HepG2 (cell line): ENCODE results near the gene EGF. TPM values are rescaled to one million over a fixed set of nuclear protein-coding genes. Genes with fewer than 3 reads are reported as not detected.

Experiments used
- AGO1 ChIP-seq: fragments of 200-400 bp; formaldehyde crosslinking; IDR thresholded peaks from 2 replicates; pipeline ENCODE4 v1.6.1; 2017; ENCODE audit warnings: mild to moderate bottlenecking, low read depth, low read length, moderate library complexity; ENCODE audit not compliant: poor library complexity, severe bottlenecking
- ASH2L ChIP-seq: fragments of 300-600, 200-600 bp; sonication (generic); IDR thresholded peaks from 2 replicates; pipeline ENCODE4 v1.7.0; 2017; ENCODE audit warnings: low read depth, mild to moderate bottlenecking, moderate library complexity, mixed read lengths, low read length; ENCODE audit not compliant: insufficient read length
- FOXP4 ChIP-seq: sonication (generic); formaldehyde crosslinking; IDR thresholded peaks from 2 replicates; pipeline ENCODE4 v1.4.0; 2020; ENCODE audit warnings: missing genetic modification reagents
- HMG20A ChIP-seq: IDR thresholded peaks from 2 replicates; pipeline ENCODE4 v1.6.1; 2016; ENCODE audit warnings: borderline replicate concordance
- IRX3 ChIP-seq: sonication (generic); formaldehyde crosslinking; IDR thresholded peaks from 2 replicates; pipeline ENCODE4 v1.8.1; 2023; ENCODE audit warnings: mild to moderate bottlenecking, low read depth, missing genetic modification reagents, borderline replicate concordance
- NPAS2 ChIP-seq: sonication (generic); formaldehyde crosslinking; IDR thresholded peaks from 2 replicates; pipeline ENCODE4 v1.8.0; 2022; ENCODE audit warnings: mild to moderate bottlenecking, missing genetic modification reagents, borderline replicate concordance
- PRDM10 ChIP-seq: sonication (generic); formaldehyde crosslinking; IDR thresholded peaks from 2 replicates; pipeline ENCODE4 v1.4.0; 2020; ENCODE audit warnings: low read depth, missing genetic modification reagents
- YEATS4 ChIP-seq: sonication (generic); formaldehyde crosslinking; IDR thresholded peaks from 2 replicates; pipeline ENCODE4 v1.4.0; 2020; ENCODE audit warnings: missing genetic modification reagents, borderline replicate concordance
- ZFYVE20 ChIP-seq: sonication (generic); formaldehyde crosslinking; IDR thresholded peaks from 2 replicates; pipeline ENCODE4 v1.8.0; 2023; ENCODE audit warnings: low read depth, mild to moderate bottlenecking, moderate library complexity, missing genetic modification reagents, borderline replicate concordance
- ZNF10 ChIP-seq: sonication (generic); formaldehyde crosslinking; IDR thresholded peaks from 2 replicates; pipeline ENCODE4 v1.4.0; 2020; ENCODE audit warnings: mild to moderate bottlenecking, low read depth, missing genetic modification reagents, borderline replicate concordance
- ZNF205 ChIP-seq: IDR thresholded peaks from 2 replicates; pipeline ENCODE4 v1.6.1; 2018; ENCODE audit warnings: missing biosample characterization, missing genetic modification reagents
- ZNF282 ChIP-seq: fragments of 450-650 bp; IDR thresholded peaks from 2 replicates; pipeline ENCODE4 v1.6.1; 2018; ENCODE audit not compliant: partially characterized antibody
- ZNF501 ChIP-seq: sonication (generic); formaldehyde crosslinking; IDR thresholded peaks from 2 replicates; pipeline ENCODE4 v1.5.1; 2020; ENCODE audit warnings: mild to moderate bottlenecking, moderate library complexity, missing genetic modification reagents
- ZNF549 ChIP-seq: sonication (generic); formaldehyde crosslinking; IDR thresholded peaks from 2 replicates; pipeline ENCODE4 v1.5.0; 2020; ENCODE audit warnings: missing genetic modification reagents
- ZNF687 ChIP-seq: sonication (generic); formaldehyde crosslinking; IDR thresholded peaks from 2 replicates; pipeline ENCODE4 v1.5.1; 2020; ENCODE audit warnings: mild to moderate bottlenecking, missing genetic modification reagents, moderate library complexity
- polyA plus RNA-seq, 8 experiments: library from polyadenylated mRNA; depleted of rRNA in 3 of 8; stranded (reverse) in 7 of 8; unstranded in 1 of 8; fragments of >200 nt; fragmentation: Illumina TruSeq in 4 of 8; extraction: Trizol in 4 of 8; gene quantifications; 2 replicates each; pipeline versions ENCODE4 v1.2.1 to v1.2.3, GENCODE V29; 2011 to 2016; ENCODE audit warnings: low read depth in 4 of 8, missing spikeins in 1 of 8, mixed read lengths in 1 of 8; ENCODE audit not compliant: insufficient read depth in 1 of 8
- total RNA-seq, 5 experiments: library from RNA; depleted of rRNA; stranded (reverse); fragments of >200 nt; fragmentation: Illumina TruSeq; extraction: Trizol; gene quantifications; 2 replicates each; pipeline ENCODE4 v1.2.3, GENCODE V29; 2016; ENCODE audit warnings: low read depth in 1 of 5
- TF ChIP-seq, protein P1 (sequence below): sonication (generic); formaldehyde crosslinking; IDR thresholded peaks from 2 replicates; pipeline ENCODE4 v1.5.1; 2020; ENCODE audit warnings: mild to moderate bottlenecking, missing genetic modification reagents, borderline replicate concordance
- TF ChIP-seq, protein P2 (sequence below): sonication (generic); IDR thresholded peaks from 2 replicates; pipeline ENCODE4 v1.6.1; 2016; ENCODE audit warnings: low read depth, borderline replicate concordance

EGF gene
- total and polyA plus RNA-seq, 2 of the 13 experiments (the other 11 are each of a cell fraction or from before 2014, with no cell fraction given) = 0.07 to 0.08 TPM

DNA sequence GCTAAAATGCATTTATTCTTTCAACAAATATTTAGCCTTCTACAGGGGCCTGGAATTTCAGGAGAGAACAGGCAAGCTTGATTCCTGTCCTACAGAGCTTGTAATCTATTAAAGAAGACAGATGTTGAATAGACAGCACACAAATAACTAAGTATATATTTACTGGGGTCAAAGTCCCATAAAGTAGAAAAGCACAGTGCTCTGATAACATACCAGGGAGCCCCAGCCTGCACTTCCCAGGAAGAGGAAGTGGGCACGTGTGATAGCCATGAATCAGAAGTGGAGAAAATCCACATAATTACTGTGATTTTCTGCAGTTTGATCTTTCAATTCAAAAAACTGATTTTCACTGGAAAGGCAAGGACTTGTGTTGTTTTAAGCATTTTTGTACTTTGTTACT is 129.1 kb downstream of the EGF start (continued):
- TF ChIP-seq, protein P1, sequence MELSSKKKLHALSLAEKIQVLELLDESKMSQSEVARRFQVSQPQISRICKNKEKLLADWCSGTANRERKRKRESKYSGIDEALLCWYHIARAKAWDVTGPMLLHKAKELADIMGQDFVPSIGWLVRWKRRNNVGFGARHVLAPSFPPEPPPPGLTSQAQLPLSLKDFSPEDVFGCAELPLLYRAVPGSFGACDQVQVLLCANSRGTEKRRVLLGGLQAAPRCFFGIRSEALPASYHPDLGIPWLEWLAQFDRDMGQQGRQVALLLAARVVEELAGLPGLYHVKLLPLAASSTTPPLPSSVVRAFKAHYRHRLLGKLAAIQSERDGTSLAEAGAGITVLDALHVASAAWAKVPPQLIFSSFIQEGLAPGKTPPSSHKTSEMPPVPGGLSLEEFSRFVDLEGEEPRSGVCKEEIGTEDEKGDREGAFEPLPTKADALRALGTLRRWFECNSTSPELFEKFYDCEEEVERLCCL (CRISPR knock-in tag) = no peak
- TF ChIP-seq ZNF501 (no peak), ZNF282 (no peak), ZNF10 (no peak), ZNF205 (no peak), ZFYVE20 (no peak), NPAS2 (CRISPR knock-in tag) (no peak), FOXP4 (CRISPR knock-in tag) (0 out of 2 replicates have a peak, but pooled peaks have one; percentile 26), HMG20A (CRISPR knock-in tag) (peak; percentile 12; the same call in 1 of the 2 replicates), ASH2L (no peak), ZNF549 (CRISPR knock-in tag) (no peak), PRDM10 (no peak), YEATS4 (CRISPR knock-in tag) (no peak), IRX3 (CRISPR knock-in tag) (no peak), AGO1 (no peak), ZNF687 (CRISPR knock-in tag) (no peak)
- TF ChIP-seq, protein P2, sequence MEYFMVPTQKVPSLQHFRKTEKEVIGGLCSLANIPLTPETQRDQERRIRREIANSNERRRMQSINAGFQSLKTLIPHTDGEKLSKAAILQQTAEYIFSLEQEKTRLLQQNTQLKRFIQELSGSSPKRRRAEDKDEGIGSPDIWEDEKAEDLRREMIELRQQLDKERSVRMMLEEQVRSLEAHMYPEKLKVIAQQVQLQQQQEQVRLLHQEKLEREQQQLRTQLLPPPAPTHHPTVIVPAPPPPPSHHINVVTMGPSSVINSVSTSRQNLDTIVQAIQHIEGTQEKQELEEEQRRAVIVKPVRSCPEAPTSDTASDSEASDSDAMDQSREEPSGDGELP = no peak
